SK-N-SH (cell line): Measurements from ENCODE around the gene MATK. TPM values are rescaled to one million over a fixed set of nuclear protein-coding genes. Genes with fewer than 3 reads are reported as not detected.

Experiments used
- CTCF ChIA-PET: fragments of 300-600, 350-600 bp; formaldehyde crosslinking; extraction: SDS; loops from one replicate; lab custom pipeline; 2021; lab: Yijun Ruan, JAX
- POLR2A ChIA-PET: fragments of 350-600 bp; sonication (Branson Sonifier 250); formaldehyde crosslinking; extraction: SDS; loops from one replicate; lab custom pipeline; 2020; ENCODE audit warnings: antibody characterized with exemption, inconsistent platforms; lab: Yijun Ruan, JAX
- DNase-seq: peaks from one replicate; pipeline ENCODE4 v3.0.0; 2012
- H2AFZ ChIP-seq: fragments of 200-600 bp; sonication (generic); 2 replicates; pipeline ENCODE4 v1.8.1; 2016; ENCODE audit warnings: antibody characterized with exemption, mild to moderate bottlenecking, low read depth
- H3F3A ChIP-seq: fragments of 200-600 bp; sonication (generic); replicated peaks from 2 replicates; pipeline ENCODE3; 2016; ENCODE audit warnings: antibody characterized with exemption, mild to moderate bottlenecking; ENCODE audit not compliant: insufficient read depth
- H3K27ac ChIP-seq, 2 experiments: fragments of 200-500 bp in 1 of 2; fragments of 200-600 bp in 1 of 2; sonication (Bioruptor generic) in 1 of 2; sonication (generic), shearing (Covaris generic) in 1 of 2; 2 replicates each; pipeline versions ENCODE4 v1.5.1 to v1.6.1; 2014 to 2016; ENCODE audit warnings: low read depth in 2 of 2, inconsistent platforms in 1 of 2, low read length in 1 of 2, mild to moderate bottlenecking in 1 of 2, mixed read lengths in 1 of 2
- H3K27me3 ChIP-seq: fragments of 200-600 bp; sonication (generic), shearing (Covaris generic); 2 replicates; pipeline ENCODE4 v1.6.1; 2016; ENCODE audit warnings: mixed run types; ENCODE audit not compliant: insufficient read depth
- H3K36me3 ChIP-seq, 2 experiments: fragments of 200-500 bp in 1 of 2; fragments of 200-600 bp in 1 of 2; sonication (Bioruptor generic) in 1 of 2; sonication (generic) in 1 of 2; replicated peaks in 1 of 2; 2 replicates each; pipeline versions ENCODE3 to v1.5.1; 2014 to 2016; ENCODE audit warnings: low read length in 1 of 2, mild to moderate bottlenecking in 1 of 2; ENCODE audit not compliant: insufficient read depth in 2 of 2, control insufficient read depth in 1 of 2
- H3K4me1 ChIP-seq, 2 experiments: fragments of 200-500 bp in 1 of 2; fragments of 200-600 bp in 1 of 2; sonication (Bioruptor generic) in 1 of 2; sonication (generic), shearing (Covaris generic) in 1 of 2; 2 replicates each; pipeline versions ENCODE4 v1.5.1 to v1.6.1; 2014 to 2016; ENCODE audit warnings: low read depth in 1 of 2, low read length in 1 of 2, mixed run types in 1 of 2; ENCODE audit not compliant: insufficient read depth in 2 of 2, control insufficient read depth in 1 of 2
- H3K4me2 ChIP-seq: fragments of 200-600 bp; sonication (generic), shearing (Covaris generic); 2 replicates; pipeline ENCODE4 v1.6.1; 2017; ENCODE audit warnings: mixed run types
- H3K4me3 ChIP-seq, 2 experiments: fragments of 200-500 bp in 1 of 2; fragments of 200-600 bp in 1 of 2; sonication (Bioruptor generic) in 1 of 2; sonication (generic), shearing (Covaris generic) in 1 of 2; 2 replicates each; pipeline versions ENCODE4 v1.5.1 to v1.8.1; 2014 to 2016; ENCODE audit warnings: low read depth in 2 of 2, inconsistent platforms in 1 of 2, low read length in 1 of 2, mild to moderate bottlenecking in 1 of 2, mixed read lengths in 1 of 2, moderate library complexity in 1 of 2
- H3K79me2 ChIP-seq: fragments of 200-600 bp; sonication (generic); 2 replicates; pipeline ENCODE4 v1.8.1; 2017; ENCODE audit warnings: mild to moderate bottlenecking; ENCODE audit not compliant: insufficient read depth
- H3K9ac ChIP-seq: fragments of 200-600 bp; sonication (generic); 2 replicates; pipeline ENCODE4 v1.6.1; 2017; ENCODE audit warnings: mixed run types
- H3K9me2 ChIP-seq: fragments of 200-600 bp; sonication (generic); 2 replicates; pipeline ENCODE4 v1.6.1; 2017; ENCODE audit warnings: mixed run types
- H3K9me3 ChIP-seq: fragments of 200-600 bp; sonication (generic); 2 replicates; pipeline ENCODE4 v1.6.1; 2017; ENCODE audit warnings: mixed run types, mild to moderate bottlenecking, moderate library complexity
- H4K20me1 ChIP-seq: fragments of 200-600 bp; sonication (generic); 2 replicates; pipeline ENCODE4 v1.6.1; 2017; ENCODE audit warnings: mild to moderate bottlenecking, mixed run types; ENCODE audit not compliant: insufficient read depth
- EZH2phosphoT487 ChIP-seq: fragments of 200-600 bp; sonication (generic); IDR thresholded peaks from 2 replicates; pipeline ENCODE4 v1.6.1; 2017; ENCODE audit warnings: low read depth, mixed run types, mild to moderate bottlenecking, antibody characterized with exemption, moderate library complexity, borderline replicate concordance
- FOSL2 ChIP-seq: IDR thresholded peaks from 2 replicates; pipeline ENCODE4 v1.4.0; 2012; ENCODE audit warnings: low read depth, mild to moderate bottlenecking, moderate library complexity, borderline replicate concordance
- FOXJ3 ChIP-seq: sonication (generic); formaldehyde crosslinking; IDR thresholded peaks from 2 replicates; pipeline ENCODE4 v1.5.1; 2020; ENCODE audit warnings: mild to moderate bottlenecking, missing genetic modification reagents
- FOXM1 ChIP-seq: IDR thresholded peaks from 2 replicates; pipeline ENCODE4 v1.4.0; 2012; ENCODE audit warnings: low read depth, mild to moderate bottlenecking
- GABPA ChIP-seq: IDR thresholded peaks from 2 replicates; pipeline ENCODE4 v1.4.0; 2012; ENCODE audit warnings: low read depth, mild to moderate bottlenecking
- JUND ChIP-seq: IDR thresholded peaks from 2 replicates; pipeline ENCODE4 v1.4.0; 2012
- NFIC ChIP-seq: IDR thresholded peaks from 2 replicates; pipeline ENCODE4 v1.4.0; 2012; ENCODE audit warnings: borderline replicate concordance
- POLR2AphosphoS5 ChIP-seq: IDR thresholded peaks from 2 replicates; pipeline ENCODE4 v1.6.1; 2012; ENCODE audit warnings: low read depth, low read length
- RAD21 ChIP-seq: IDR thresholded peaks from 2 replicates; pipeline ENCODE4 v1.6.1; 2012; ENCODE audit warnings: mild to moderate bottlenecking, low read length
- RFX5 ChIP-seq: IDR thresholded peaks from 2 replicates; pipeline ENCODE4 v1.6.1; 2012; ENCODE audit warnings: mild to moderate bottlenecking, improper control_type of control experiment, low read length
- TCF12 ChIP-seq: IDR thresholded peaks from 2 replicates; pipeline ENCODE4 v1.4.0; 2012
- TEAD4 ChIP-seq: IDR thresholded peaks from 2 replicates; pipeline ENCODE4 v1.4.0; 2012; ENCODE audit warnings: mild to moderate bottlenecking, borderline replicate concordance; ENCODE audit not compliant: insufficient read depth
- YY1 ChIP-seq: IDR thresholded peaks from 2 replicates; pipeline ENCODE4 v1.4.0; 2012; ENCODE audit warnings: low read depth, mild to moderate bottlenecking
- WGBS: methylation state at CpG from one replicate; pipeline ENCODE4 v1.1.6; 2017; ENCODE audit warnings: low lambda C conversion rate; 5-methylcytosine and 5-hydroxymethylcytosine counted together
- polyA plus RNA-seq, 3 experiments: library from polyadenylated mRNA; depleted of rRNA; stranded (reverse); fragments of >200 nt; gene quantifications; 2 replicates each; pipeline ENCODE4 v1.2.3, GENCODE V29; 2012
- TF ChIP-seq, protein P1 (sequence below): IDR thresholded peaks from 2 replicates; pipeline ENCODE4 v1.4.0; 2012; ENCODE audit warnings: low read depth, borderline replicate concordance
- TF ChIP-seq, protein P2 (sequence below): fragments of 150-350 bp; IDR thresholded peaks from 2 replicates; pipeline ENCODE4 v1.6.1; 2016; ENCODE audit warnings: mild to moderate bottlenecking, low read depth, low read length
- TF ChIP-seq, protein P3 (sequence below): fragments of 150-350 bp; IDR thresholded peaks from 2 replicates; pipeline ENCODE4 v1.6.1; 2017; ENCODE audit warnings: antibody characterized with exemption, low read length, low read depth, borderline replicate concordance

Gene MATK
- polyA plus RNA-seq, 1 of the 3 experiments (the other 2 are of a cell fraction), result not detected

DNA sequence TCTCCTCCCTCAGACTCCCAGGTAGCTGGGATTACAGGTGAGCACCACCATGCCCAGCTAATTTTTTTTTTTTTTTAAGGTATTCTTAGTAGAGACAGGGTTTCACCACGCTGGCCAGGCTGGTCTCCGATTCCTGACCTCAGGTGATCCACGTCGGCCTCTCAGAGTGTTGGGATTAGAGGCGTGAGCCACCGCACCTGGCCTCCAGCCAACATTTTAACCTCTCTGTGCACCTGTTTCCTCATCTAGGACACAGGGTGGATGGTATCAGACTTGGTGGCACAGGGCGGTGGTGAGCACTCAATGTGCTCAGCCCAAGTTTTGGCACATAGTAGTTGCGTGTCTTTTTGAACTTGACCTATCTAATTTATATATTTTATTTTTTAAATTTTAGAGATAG, 37.2 kb downstream of the MATK start:
- DNase-seq, result no peak
- Histone ChIP-seq H3K79me2 (no peaks in the 10 kb centered on the region), H3K4me1 (no peaks in the 10 kb centered on the region), H3K27me3 (no peaks in the 10 kb centered on the region), H3F3A (no peaks in the 10 kb centered on the region), H3K4me2 (no peak overlapping the region), H3K9me2 (no peaks in the 10 kb centered on the region), H4K20me1 (no peaks in the 10 kb centered on the region), H3K4me3 (no peak overlapping the region), H3K27ac (no peak overlapping the region), H3K36me3 (peaks cover 5 to 12% of the 10 kb centered on the region in 2 experiments), H3K9ac (no peak overlapping the region), H3K9me3 (no peaks in the 10 kb centered on the region), H2AFZ (no peak overlapping the region)
- WGBS, result 98% methylated on average over 8 of the region's 8 CpGs
- CTCF ChIA-PET, result interaction anchor here (0.9 to 3.4 kb wide), 2 partner anchors 10 to 13 kb away, joined by 3 to 13 read pairs; partner anchors contain the start of genes APBA3 and MRPL54
- POLR2A ChIA-PET, result interaction anchor here (1.3 kb wide), 1 partner anchor 13 kb away, joined by 4 read pairs; the partner anchor contains the start of gene MRPL54
- TF ChIP-seq POLR2AphosphoS5 (no peak), YY1 (no peak), GABPA (no peak), FOXJ3 (CRISPR knock-in tag) (no peak), TEAD4 (no peak), RAD21 (no peak), FOSL2 (no peak), RFX5 (no peak), EZH2phosphoT487 (no peak), JUND (no peak), FOXM1 (no peak), TCF12 (no peak), NFIC (no peak)
- TF ChIP-seq, protein P1, sequence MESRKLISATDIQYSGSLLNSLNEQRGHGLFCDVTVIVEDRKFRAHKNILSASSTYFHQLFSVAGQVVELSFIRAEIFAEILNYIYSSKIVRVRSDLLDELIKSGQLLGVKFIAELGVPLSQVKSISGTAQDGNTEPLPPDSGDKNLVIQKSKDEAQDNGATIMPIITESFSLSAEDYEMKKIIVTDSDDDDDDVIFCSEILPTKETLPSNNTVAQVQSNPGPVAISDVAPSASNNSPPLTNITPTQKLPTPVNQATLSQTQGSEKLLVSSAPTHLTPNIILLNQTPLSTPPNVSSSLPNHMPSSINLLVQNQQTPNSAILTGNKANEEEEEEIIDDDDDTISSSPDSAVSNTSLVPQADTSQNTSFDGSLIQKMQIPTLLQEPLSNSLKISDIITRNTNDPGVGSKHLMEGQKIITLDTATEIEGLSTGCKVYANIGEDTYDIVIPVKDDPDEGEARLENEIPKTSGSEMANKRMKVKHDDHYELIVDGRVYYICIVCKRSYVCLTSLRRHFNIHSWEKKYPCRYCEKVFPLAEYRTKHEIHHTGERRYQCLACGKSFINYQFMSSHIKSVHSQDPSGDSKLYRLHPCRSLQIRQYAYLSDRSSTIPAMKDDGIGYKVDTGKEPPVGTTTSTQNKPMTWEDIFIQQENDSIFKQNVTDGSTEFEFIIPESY, result no peak
- TF ChIP-seq, protein P2, sequence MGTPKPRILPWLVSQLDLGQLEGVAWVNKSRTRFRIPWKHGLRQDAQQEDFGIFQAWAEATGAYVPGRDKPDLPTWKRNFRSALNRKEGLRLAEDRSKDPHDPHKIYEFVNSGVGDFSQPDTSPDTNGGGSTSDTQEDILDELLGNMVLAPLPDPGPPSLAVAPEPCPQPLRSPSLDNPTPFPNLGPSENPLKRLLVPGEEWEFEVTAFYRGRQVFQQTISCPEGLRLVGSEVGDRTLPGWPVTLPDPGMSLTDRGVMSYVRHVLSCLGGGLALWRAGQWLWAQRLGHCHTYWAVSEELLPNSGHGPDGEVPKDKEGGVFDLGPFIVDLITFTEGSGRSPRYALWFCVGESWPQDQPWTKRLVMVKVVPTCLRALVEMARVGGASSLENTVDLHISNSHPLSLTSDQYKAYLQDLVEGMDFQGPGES, result no peak
- TF ChIP-seq, protein P3, sequence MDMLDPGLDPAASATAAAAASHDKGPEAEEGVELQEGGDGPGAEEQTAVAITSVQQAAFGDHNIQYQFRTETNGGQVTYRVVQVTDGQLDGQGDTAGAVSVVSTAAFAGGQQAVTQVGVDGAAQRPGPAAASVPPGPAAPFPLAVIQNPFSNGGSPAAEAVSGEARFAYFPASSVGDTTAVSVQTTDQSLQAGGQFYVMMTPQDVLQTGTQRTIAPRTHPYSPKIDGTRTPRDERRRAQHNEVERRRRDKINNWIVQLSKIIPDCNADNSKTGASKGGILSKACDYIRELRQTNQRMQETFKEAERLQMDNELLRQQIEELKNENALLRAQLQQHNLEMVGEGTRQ, result no peak
